ENCODE measurements around the gene PRR20E. TPM values are rescaled to one million over a fixed set of nuclear protein-coding genes. Genes with fewer than 3 reads are reported as not detected.
"Not testable (repeated sequence)": the region's sequence is repeated elsewhere in the genome, so short reads cannot be mapped to it uniquely, and the experiment has no call there.

The PRR20E gene
- total RNA-seq, 1 experiment from 2014 or later = not detected

DNA sequence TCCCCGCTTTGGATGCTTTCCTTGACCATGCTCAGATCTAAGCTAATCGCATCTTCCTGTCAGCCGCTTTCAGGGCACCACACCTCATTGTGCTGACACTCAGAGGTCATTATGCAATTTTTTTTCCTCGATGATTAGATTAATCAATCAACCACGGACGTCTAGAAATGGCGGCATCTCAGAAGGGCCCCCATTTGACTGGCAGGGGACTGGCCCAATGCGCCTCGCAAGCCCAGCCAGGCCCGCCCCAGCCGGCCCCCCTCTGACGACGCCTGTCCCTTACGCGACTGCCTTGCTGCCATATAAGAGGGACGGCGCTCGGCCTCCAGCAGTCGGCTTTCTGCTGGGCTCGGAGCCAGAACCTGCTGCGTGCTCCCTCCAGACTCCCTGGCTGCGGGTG, 13.2 kb upstream of the PRR20E start, which contains the start of gene PRR20C:
Gene PRR20C, plus strand, starts transcription at position 301 of the 400 bp plus-strand sequence. CDS start 387 bp downstream, outside the sequence.
- BruUV-seq (replicated peaks); intact Hi-C loops (cut with micrococcal nuclease; ENCODE audit: unreplicated experiment); H3K9me3 ChIP-seq; POLR2A ChIA-PET; H3K36me3 Mint-ChIP-seq (ENCODE audit: insufficient read depth, unreplicated experiment); DNase-seq; H3K4me3 ChIP-seq (ENCODE audit: low read depth, low read length); H3K27me3 ChIP-seq (replicated peaks; ENCODE audit: control insufficient read depth, insufficient read depth, low read length); H3K4me3 Mint-ChIP-seq (ENCODE audit: unreplicated experiment); H3K27me3 Mint-ChIP-seq (ENCODE audit: insufficient read depth, unreplicated experiment); CTCF ChIA-PET; H3K36me3 ChIP-seq (ENCODE audit: control insufficient read depth, insufficient read depth, low read length); H3K4me1 Mint-ChIP-seq (ENCODE audit: low read depth, unreplicated experiment); H3K9me3 Mint-ChIP-seq (ENCODE audit: unreplicated experiment); H3K27ac Mint-ChIP-seq (ENCODE audit: unreplicated experiment); H3K4me1 ChIP-seq: not testable (repeated sequence)

DNA sequence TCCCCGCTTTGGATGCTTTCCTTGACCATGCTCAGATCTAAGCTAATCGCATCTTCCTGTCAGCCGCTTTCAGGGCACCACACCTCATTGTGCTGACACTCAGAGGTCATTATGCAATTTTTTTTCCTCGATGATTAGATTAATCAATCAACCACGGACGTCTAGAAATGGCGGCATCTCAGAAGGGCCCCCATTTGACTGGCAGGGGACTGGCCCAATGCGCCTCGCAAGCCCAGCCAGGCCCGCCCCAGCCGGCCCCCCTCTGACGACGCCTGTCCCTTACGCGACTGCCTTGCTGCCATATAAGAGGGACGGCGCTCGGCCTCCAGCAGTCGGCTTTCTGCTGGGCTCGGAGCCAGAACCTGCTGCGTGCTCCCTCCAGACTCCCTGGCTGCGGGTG, 6.7 kb upstream of the PRR20E start, which contains the start of gene PRR20D:
Gene PRR20D, plus strand, starts transcription at position 301 of the 400 bp plus-strand sequence. CDS start 387 bp downstream, outside the sequence.
- H3K9me3 Mint-ChIP-seq (ENCODE audit: unreplicated experiment); H3K4me3 Mint-ChIP-seq (ENCODE audit: unreplicated experiment); H3K27me3 ChIP-seq (replicated peaks; ENCODE audit: control insufficient read depth, insufficient read depth, low read length); H3K27me3 Mint-ChIP-seq (ENCODE audit: insufficient read depth, unreplicated experiment); H3K9me3 ChIP-seq; H3K4me1 Mint-ChIP-seq (ENCODE audit: low read depth, unreplicated experiment); intact Hi-C loops (cut with micrococcal nuclease; ENCODE audit: unreplicated experiment); H3K36me3 Mint-ChIP-seq (ENCODE audit: insufficient read depth, unreplicated experiment); H3K4me3 ChIP-seq (ENCODE audit: low read depth, low read length); POLR2A ChIA-PET; DNase-seq; H3K4me1 ChIP-seq; H3K27ac Mint-ChIP-seq (ENCODE audit: unreplicated experiment); CTCF ChIA-PET; H3K36me3 ChIP-seq (ENCODE audit: control insufficient read depth, insufficient read depth, low read length); BruUV-seq (replicated peaks): not testable (repeated sequence)

DNA sequence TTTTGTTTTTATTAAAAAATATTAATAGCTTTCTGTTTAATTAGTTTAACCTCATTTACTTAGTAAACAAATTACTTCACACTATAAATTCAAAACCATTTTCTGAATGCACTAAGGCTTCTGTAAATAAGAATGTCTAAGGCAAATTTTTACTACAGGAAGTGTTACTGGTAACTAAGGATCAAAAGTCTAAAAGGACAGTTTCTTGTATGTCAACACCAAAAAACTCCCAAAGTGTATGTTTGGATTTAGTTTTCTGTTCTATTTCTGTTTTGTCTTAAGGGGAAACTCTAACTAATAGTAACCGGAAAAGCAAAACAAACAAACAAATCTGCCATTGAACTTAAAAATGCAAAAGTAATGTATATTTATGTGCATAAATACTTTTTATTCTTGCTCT, 24.7 kb downstream of the PRR20E start:
- no peak for DNase-seq
- Histone ChIP-seq H3K4me1 (no peaks in the 10 kb centered on the region), H3K4me3 (ENCODE audit: low read depth, low read length) (no peak overlapping the region), H3K36me3 (ENCODE audit: control insufficient read depth, insufficient read depth, low read length) (no peaks in the 10 kb centered on the region), H3K9me3 (no peaks in the 10 kb centered on the region; the same call in 1 of the 2 replicates), H3K27me3 (replicated peaks; ENCODE audit: control insufficient read depth, insufficient read depth, low read length) (no peaks in the 10 kb centered on the region)
- H3K27ac Mint-ChIP-seq (ENCODE audit: unreplicated experiment) = no peak overlapping the region
- POLR2A ChIA-PET = no interaction called here
- no TSS peak for BruUV-seq (replicated peaks)
- no peaks in the 10 kb centered on the region for H3K36me3 Mint-ChIP-seq (ENCODE audit: insufficient read depth, unreplicated experiment)
- CTCF ChIA-PET = no interaction called here
- no peak overlapping the region for H3K4me3 Mint-ChIP-seq (ENCODE audit: unreplicated experiment)
- intact Hi-C loops (cut with micrococcal nuclease; ENCODE audit: unreplicated experiment) = no loop called here
- H3K9me3 Mint-ChIP-seq (ENCODE audit: unreplicated experiment) = no peaks in the 10 kb centered on the region
- no peaks in the 10 kb centered on the region for H3K4me1 Mint-ChIP-seq (ENCODE audit: low read depth, unreplicated experiment)
- H3K27me3 Mint-ChIP-seq (ENCODE audit: insufficient read depth, unreplicated experiment) = no peaks in the 10 kb centered on the region
- TF ChIP-seq, protein P1, sequence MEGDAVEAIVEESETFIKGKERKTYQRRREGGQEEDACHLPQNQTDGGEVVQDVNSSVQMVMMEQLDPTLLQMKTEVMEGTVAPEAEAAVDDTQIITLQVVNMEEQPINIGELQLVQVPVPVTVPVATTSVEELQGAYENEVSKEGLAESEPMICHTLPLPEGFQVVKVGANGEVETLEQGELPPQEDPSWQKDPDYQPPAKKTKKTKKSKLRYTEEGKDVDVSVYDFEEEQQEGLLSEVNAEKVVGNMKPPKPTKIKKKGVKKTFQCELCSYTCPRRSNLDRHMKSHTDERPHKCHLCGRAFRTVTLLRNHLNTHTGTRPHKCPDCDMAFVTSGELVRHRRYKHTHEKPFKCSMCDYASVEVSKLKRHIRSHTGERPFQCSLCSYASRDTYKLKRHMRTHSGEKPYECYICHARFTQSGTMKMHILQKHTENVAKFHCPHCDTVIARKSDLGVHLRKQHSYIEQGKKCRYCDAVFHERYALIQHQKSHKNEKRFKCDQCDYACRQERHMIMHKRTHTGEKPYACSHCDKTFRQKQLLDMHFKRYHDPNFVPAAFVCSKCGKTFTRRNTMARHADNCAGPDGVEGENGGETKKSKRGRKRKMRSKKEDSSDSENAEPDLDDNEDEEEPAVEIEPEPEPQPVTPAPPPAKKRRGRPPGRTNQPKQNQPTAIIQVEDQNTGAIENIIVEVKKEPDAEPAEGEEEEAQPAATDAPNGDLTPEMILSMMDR (IDR thresholded peaks at IDR 0.05; ENCODE audit: insufficient read depth in 1 of 2, low read depth in 1 of 2, low read length in 1 of 2, severe bottlenecking in 1 of 2, unreplicated experiment in 1 of 2) = no peak

DNA sequence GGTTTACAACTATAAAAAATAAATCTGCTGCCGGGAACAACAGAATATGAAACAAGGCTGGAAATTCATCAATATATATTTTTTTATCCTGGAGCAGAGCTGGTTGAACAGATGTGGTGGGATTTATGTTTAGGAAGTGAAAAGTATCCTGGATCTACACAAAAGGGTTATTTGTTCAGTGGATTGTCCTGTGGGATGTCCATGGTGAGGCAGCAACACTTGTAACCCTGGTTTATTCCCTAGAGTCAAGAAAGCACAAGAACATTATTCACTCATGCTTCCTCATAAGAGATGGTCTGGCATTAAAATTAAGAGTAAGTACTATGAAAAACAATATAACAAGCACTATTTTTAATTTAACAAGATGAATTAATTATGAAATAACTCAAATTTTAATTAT, 46.0 kb downstream of the PRR20E start:
- ChIA-PET POLR2A (no interaction called here), CTCF (no interaction called here)
- intact Hi-C loops (cut with micrococcal nuclease; ENCODE audit: unreplicated experiment) = no loop called here
- Mint-ChIP-seq H3K36me3 (ENCODE audit: insufficient read depth, unreplicated experiment) (no peaks in the 10 kb centered on the region), H3K9me3 (ENCODE audit: unreplicated experiment) (no peaks in the 10 kb centered on the region), H3K27ac (ENCODE audit: unreplicated experiment) (no peak overlapping the region), H3K27me3 (ENCODE audit: insufficient read depth, unreplicated experiment) (no peaks in the 10 kb centered on the region), H3K4me3 (ENCODE audit: unreplicated experiment) (no peak overlapping the region), H3K4me1 (ENCODE audit: low read depth, unreplicated experiment) (no peaks in the 10 kb centered on the region)
- no peaks in the 10 kb centered on the region for H3K9me3 ChIP-seq
- no peaks in the 10 kb centered on the region for H3K36me3 ChIP-seq (ENCODE audit: control insufficient read depth, insufficient read depth, low read length)
- H3K4me1 ChIP-seq = no peaks in the 10 kb centered on the region
- no TSS peak for BruUV-seq (replicated peaks)
- DNase-seq = no peak
- no peaks in the 10 kb centered on the region for H3K27me3 ChIP-seq (replicated peaks; ENCODE audit: control insufficient read depth, insufficient read depth, low read length)
- TF ChIP-seq, protein P1 (IDR thresholded peaks at IDR 0.05; ENCODE audit: insufficient read depth in 1 of 2, low read depth in 1 of 2, low read length in 1 of 2, severe bottlenecking in 1 of 2, unreplicated experiment in 1 of 2) = no peak
- no peak overlapping the region for H3K4me3 ChIP-seq (ENCODE audit: low read depth, low read length)

Other genes with a start within 250 kb of the PRR20E start
- gene PRR20A, start 26.3 kb upstream of the PRR20E start, total RNA-seq (2022) = not detected in 2 replicates
- gene PRR20B, start 19.7 kb upstream of the PRR20E start, total RNA-seq (2022) = not detected in 2 replicates
- gene PRR20C, start 13.1 kb upstream of the PRR20E start, total RNA-seq (2022) = not detected in 2 replicates
- not detected in 2 replicates for gene PRR20D, start 6.6 kb upstream of the PRR20E start, total RNA-seq (2022)